ENCODE results near the gene HIGD1A. TPM values are rescaled to one million over a fixed set of nuclear protein-coding genes. Genes with fewer than 3 reads are reported as not detected.

Gene HIGD1A
- total RNA-seq, 1 experiment from 2014 or later, result 77.6 TPM

- Histone ChIP-seq H3K18ac (ENCODE audit: insufficient read length, low read depth, low read length) (no peak overlapping the region), H3K14ac (ENCODE audit: insufficient read depth, low read length) (no peak overlapping the region), H3K27me3 (ENCODE audit: insufficient read depth, low read length) (no peaks in the 10 kb centered on the region), H2BK15ac (ENCODE audit: low read depth, low read length) (no peak overlapping the region), H2AK5ac (ENCODE audit: insufficient read length, low read length) (no peak overlapping the region), H2BK120ac (ENCODE audit: low read depth, low read length, poor library complexity, severe bottlenecking) (no peak overlapping the region), H2BK12ac (ENCODE audit: insufficient read length, low read depth, low read length) (no peak overlapping the region), H3K9me3 (ENCODE audit: control insufficient read depth, low read depth, low read length) (no peaks in the 10 kb centered on the region), H2BK5ac (ENCODE audit: insufficient read length, low read length) (no peak overlapping the region), H3K4ac (ENCODE audit: low read depth, low read length) (no peak overlapping the region), H2AFZ (ENCODE audit: low read length) (no peak overlapping the region), H3K4me1 (ENCODE audit: insufficient read depth, low read length) (peaks cover 9% of the 10 kb centered on the region; the same call in 1 of the 2 replicates), H4K20me1 (ENCODE audit: control insufficient read depth, insufficient read depth, insufficient read length) (no peaks in the 10 kb centered on the region), H3K79me2 (ENCODE audit: insufficient read depth, low read length) (no peaks in the 10 kb centered on the region), H3K79me1 (ENCODE audit: insufficient read depth, low read depth, low read length, poor library complexity, severe bottlenecking) (no peaks in the 10 kb centered on the region), H4K5ac (ENCODE audit: insufficient read length, low read depth, low read length) (no peak overlapping the region), H2BK20ac (ENCODE audit: low read depth, low read length, poor library complexity, severe bottlenecking) (no peak overlapping the region), H3K4me2 (ENCODE audit: insufficient read depth, insufficient read length, low read length) (no peak overlapping the region), H4K8ac (replicated peaks; ENCODE audit: insufficient read length, low read depth, low read length) (no peak overlapping the region), H3K56ac (ENCODE audit: insufficient read length, low read depth, low read length) (no peak overlapping the region), H3K27ac (ENCODE audit: insufficient read length, low read depth, low read length) (no peak overlapping the region), H3K23ac (ENCODE audit: insufficient read length, low read depth, low read length) (no peak overlapping the region), H3K9ac (ENCODE audit: extremely low read depth, insufficient read length, low read length) (no peak overlapping the region), H4K91ac (ENCODE audit: insufficient read length, low read depth, low read length) (no peak overlapping the region), H3K23me2 (ENCODE audit: insufficient read length, low read depth, low read length, poor library complexity, severe bottlenecking) (no peaks in the 10 kb centered on the region), H3T11ph (ENCODE audit: low read length) (no peak overlapping the region)
- DNase-seq, result peak; percentile 27
- Mint-ChIP-seq H3K27ac (peak overlapping the region in 1 of 3 experiments; percentile 67; a peak in 1 of 7 replicates), H3K4me1 (peaks cover 48 to 49% of the 10 kb centered on the region in 2 experiments), H3K9me3 (peaks cover 0 to 3% of the 10 kb centered on the region in 2 experiments; a peak in 2 of 5 replicates), H3K36me3 (ENCODE audit: insufficient read depth in 1 of 3, low read depth in 3 of 3) (no peaks in the 10 kb centered on the region), H3K4me3 (no peak overlapping the region), H3K27me3 (ENCODE audit: low read depth) (peaks cover 5% of the 10 kb centered on the region)
- no peak for TF ChIP-seq CTCF (conservative IDR thresholded peaks at IDR 0.05)
- WGBS (ENCODE audit: extremely low coverage, insufficient read length, low lambda C conversion rate), result no CpG with 5 or more reads among the region's 6 CpGs
Measured at GRCh38 chr3:42734263-42734860, 69.9 kb downstream of the HIGD1A start.
